RWPE1 (cell line): ENCODE results near the gene ZNF469.

ENCODE experiments used
- CTCF ChIA-PET: fragments of 350-600 bp; sonication (Branson Sonifier 250); formaldehyde crosslinking; extraction: SDS; loops from one replicate; lab custom pipeline; 2021; lab: Yijun Ruan, JAX
- POLR2A ChIA-PET: fragments of 400-600 bp; formaldehyde crosslinking; extraction: SDS; loops from one replicate; lab custom pipeline; 2020; ENCODE audit warnings: antibody characterized with exemption; ENCODE audit not compliant: low non-redundant PET; lab: Yijun Ruan, JAX
- DNase-seq: peaks from one replicate; pipeline ENCODE4 v3.0.0; 2012; ENCODE audit warnings: low spot score
- H3K27ac ChIP-seq: fragments of 450-650 bp; 2 replicates; pipeline ENCODE4 v1.5.1; 2017
- TF ChIP-seq, protein P1 (sequence below): fragments of 450-650 bp; conservative IDR thresholded peaks from 2 replicates; pipeline ENCODE4 v1.5.1; 2017; ENCODE audit warnings: low read depth, mild to moderate bottlenecking

ZNF469 gene

DNA sequence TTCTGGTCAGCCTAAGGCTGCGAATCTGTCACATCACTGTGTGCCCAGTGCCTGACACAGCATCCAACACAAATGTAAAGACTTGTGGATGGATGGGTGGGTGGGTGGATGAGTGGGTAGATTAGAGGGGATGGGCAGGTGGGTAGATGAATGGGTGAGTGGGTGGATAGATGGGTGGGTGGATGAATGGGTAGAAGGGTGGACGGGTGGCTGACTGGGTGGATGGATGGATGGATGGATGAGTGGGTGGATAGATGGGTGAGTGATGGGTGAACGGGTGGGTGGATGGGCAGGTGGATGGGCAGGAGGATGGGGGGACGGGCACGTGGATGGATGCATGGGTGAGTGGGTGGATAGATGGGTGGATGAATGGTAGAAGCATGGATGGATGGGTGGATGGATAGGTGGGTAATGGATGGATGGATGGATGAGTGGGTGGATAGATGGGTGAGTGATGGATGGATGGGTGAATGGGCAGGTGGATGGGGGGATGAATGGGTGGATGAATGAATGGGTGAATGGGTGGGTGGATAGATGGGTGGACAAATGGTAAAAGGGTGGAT, 39.2 kb downstream of the ZNF469 start:
- POLR2A ChIA-PET: no interaction called here
- no peak for DNase-seq
- TF ChIP-seq, protein P1, sequence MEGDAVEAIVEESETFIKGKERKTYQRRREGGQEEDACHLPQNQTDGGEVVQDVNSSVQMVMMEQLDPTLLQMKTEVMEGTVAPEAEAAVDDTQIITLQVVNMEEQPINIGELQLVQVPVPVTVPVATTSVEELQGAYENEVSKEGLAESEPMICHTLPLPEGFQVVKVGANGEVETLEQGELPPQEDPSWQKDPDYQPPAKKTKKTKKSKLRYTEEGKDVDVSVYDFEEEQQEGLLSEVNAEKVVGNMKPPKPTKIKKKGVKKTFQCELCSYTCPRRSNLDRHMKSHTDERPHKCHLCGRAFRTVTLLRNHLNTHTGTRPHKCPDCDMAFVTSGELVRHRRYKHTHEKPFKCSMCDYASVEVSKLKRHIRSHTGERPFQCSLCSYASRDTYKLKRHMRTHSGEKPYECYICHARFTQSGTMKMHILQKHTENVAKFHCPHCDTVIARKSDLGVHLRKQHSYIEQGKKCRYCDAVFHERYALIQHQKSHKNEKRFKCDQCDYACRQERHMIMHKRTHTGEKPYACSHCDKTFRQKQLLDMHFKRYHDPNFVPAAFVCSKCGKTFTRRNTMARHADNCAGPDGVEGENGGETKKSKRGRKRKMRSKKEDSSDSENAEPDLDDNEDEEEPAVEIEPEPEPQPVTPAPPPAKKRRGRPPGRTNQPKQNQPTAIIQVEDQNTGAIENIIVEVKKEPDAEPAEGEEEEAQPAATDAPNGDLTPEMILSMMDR: no peak
- CTCF ChIA-PET: no interaction called here
- H3K27ac ChIP-seq: no peak overlapping the region

DNA sequence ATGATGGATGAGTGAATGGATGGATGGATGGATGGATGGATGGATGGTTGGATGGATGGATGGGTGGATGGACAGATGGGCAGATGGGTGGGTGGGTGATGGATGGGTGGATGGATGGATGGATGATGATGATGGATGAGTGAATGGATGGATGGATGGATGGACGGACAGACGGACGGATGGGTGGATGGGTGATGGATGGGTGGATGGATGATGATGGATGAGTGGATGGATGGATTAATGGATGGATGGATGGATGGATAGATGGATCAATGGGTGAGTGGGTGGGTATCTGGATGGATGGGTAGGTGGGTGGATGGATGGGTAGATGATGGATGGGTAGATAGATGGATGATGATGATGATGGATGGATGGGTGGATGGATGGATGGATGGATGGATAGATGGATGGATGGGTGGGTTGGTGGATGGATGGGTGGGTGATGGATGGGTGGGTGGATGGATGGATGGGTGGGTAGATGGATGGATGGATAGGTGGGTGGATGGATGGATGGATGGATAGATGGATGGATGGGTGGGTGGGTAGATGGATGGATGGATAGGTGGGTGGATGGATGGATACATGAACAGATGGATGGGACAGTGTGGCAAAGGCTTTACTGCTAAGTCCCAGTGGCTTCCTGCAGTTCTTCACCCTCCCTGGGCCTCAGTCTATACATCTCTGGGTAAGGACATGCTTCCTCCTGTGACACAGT, 40.1 kb downstream of the ZNF469 start:
- TF ChIP-seq, protein P1: no peak
- POLR2A ChIA-PET: no interaction called here
- CTCF ChIA-PET: no interaction called here

DNA sequence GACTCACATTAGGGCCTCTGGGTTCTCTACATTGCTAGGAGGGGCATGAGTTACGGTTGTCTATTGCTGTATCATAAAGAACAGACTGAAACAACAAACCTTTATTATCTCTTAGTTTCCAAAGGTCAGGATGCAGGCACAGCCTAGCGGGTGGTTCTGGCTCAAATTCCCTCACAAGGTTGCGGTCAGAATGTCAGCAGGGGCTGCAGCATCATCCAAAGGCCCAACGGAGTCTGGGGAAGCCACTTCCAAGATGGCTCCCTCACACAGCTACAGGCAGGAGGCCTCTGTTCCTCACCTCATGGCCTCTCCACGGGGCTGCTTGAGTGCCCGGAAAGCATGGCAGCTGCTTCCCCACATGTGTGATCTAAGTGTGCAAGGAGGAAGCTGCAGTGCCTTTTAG, 40.7 kb downstream of the ZNF469 start:
- peak overlapping the region; percentile 88 for H3K27ac ChIP-seq
- POLR2A ChIA-PET: no interaction called here
- TF ChIP-seq, protein P1: no peak
- no peak for DNase-seq
- CTCF ChIA-PET: no interaction called here

More for the DNA sequence above, 40.1 kb downstream of the ZNF469 start:
- DNase-seq: no peak
- H3K27ac ChIP-seq: no peak overlapping the region

DNA sequence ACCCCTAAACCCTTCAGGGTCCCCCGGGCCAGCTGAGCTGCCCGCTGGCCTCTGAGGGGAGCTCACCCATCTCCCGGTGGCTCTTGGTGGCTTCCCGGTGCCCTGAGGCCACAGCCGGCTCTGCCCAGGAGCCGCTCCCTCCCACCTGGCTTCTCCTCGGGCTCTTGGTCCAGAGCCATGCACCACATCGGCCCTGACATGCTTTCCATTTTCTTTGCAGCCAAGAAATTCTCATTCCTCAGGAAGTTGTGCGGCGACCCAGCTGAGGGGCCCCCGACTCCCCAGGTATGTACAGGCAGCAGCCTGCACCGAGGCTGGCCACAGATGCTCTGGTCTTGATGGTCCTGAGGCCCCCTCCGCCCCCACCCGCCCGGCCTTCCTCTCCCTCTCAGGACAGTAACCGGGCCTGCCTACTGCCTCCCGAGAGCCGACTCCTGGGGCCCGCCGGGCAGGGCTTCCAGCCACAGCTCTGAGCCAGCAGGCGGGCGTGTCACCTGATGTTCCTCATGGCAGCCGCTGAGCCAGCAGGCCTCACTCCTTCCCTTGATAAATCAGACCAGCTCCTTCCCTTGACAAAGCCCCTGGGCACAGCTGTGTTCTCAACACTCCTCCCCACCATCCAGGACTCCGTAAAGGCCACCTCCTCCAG, 42.0 kb downstream of the ZNF469 start:
- H3K27ac ChIP-seq: peak overlapping the region; percentile 88
- ChIA-PET CTCF (interaction anchor here (0.5 to 0.7 kb wide), 2 partner anchors 102 to 906 kb away, joined by 3 to 7 read pairs; no protein-coding TSS in a partner anchor), POLR2A (no interaction called here)
- TF ChIP-seq, protein P1: no peak
- DNase-seq: no peak

DNA sequence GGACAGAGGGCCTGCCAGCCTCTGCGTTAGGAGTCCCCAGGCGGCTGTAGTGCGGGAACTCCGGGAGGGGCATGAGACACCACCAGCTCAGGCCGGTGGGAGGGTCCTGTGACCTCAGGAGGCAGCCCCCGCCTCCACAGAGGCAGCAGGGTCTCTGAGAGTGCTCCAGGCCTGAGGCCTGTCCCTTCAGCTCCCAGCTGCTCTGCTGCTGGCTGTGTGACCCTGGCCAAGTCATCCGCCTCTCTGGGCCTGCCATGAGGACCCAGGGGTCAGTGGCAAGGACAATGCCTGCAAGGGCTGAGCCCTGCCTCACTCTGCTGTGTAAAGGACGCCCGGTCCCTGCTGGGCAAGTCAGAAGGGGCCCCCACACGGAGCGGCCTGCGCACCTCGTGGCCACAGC, 43.3 kb downstream of the ZNF469 start:
- no peak for DNase-seq
- POLR2A ChIA-PET: no interaction called here
- CTCF ChIA-PET: interaction anchor here (1.4 kb wide), 1 partner anchor 12 kb away, joined by 3 read pairs; no protein-coding TSS in a partner anchor
- TF ChIP-seq, protein P1: no peak
- no peak overlapping the region for H3K27ac ChIP-seq

DNA sequence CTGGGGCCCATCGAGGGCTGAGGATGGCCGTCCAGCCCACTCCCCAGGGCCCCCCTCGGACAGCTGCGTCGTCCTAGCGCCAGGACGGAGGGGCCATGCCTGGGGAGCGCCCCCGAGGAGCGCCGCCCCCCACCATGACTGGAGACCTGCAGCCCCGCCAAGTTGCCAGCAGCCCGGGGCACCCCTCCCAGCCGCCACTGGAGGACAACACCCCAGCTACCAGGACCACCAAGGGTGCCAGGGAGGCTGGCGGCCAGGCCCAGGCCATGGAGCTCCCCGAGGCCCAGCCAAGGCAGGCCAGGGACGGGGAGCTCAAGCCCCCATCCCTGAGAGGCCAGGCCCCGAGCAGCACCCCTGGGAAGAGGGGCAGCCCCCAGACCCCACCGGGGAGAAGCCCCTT, 44.6 kb downstream of the ZNF469 start:
- H3K27ac ChIP-seq: no peak overlapping the region
- TF ChIP-seq, protein P1: no peak
- ChIA-PET POLR2A (no interaction called here), CTCF (interaction anchor here (0.6 to 0.7 kb wide), 4 partner anchors 56 to 729 kb away, joined by 3 read pairs; no protein-coding TSS in a partner anchor)
- no peak for DNase-seq
